Measurements from ENCODE around the gene BNIP5.

BNIP5 gene

DNA sequence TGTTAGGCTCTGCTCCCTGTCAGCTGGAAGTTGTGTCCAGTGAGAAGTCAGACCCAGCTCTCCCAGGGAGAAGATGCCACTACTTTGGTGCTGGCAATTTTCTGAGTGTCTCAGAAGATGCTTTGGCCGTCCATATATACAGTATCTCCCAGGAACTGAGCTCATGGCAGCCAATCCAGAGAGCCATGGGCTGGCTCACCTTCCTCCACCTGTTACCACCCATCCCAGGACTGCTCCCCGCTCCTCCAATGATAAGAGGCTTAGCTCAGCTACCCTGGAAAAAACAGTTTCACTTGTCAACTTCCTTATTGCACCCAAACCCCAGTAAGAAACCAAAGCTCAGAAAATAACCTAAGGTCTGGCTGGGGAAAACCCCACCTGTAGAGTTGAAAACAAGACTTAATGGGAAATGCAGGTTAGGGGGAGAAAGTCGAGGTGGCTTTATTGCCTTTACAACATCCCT is at the start of gene BNIP5:
Gene BNIP5, minus strand, starts transcription at position 110 of the 463 bp plus-strand sequence. CDS start 6,198 bp downstream, outside the sequence.
- H3K27ac ChIP-seq = peak within 1 kb of the TSS; percentile 58; the same call in 1 of the 2 replicates
- TF ChIP-seq, protein P1, sequence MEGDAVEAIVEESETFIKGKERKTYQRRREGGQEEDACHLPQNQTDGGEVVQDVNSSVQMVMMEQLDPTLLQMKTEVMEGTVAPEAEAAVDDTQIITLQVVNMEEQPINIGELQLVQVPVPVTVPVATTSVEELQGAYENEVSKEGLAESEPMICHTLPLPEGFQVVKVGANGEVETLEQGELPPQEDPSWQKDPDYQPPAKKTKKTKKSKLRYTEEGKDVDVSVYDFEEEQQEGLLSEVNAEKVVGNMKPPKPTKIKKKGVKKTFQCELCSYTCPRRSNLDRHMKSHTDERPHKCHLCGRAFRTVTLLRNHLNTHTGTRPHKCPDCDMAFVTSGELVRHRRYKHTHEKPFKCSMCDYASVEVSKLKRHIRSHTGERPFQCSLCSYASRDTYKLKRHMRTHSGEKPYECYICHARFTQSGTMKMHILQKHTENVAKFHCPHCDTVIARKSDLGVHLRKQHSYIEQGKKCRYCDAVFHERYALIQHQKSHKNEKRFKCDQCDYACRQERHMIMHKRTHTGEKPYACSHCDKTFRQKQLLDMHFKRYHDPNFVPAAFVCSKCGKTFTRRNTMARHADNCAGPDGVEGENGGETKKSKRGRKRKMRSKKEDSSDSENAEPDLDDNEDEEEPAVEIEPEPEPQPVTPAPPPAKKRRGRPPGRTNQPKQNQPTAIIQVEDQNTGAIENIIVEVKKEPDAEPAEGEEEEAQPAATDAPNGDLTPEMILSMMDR (conservative IDR thresholded peaks at IDR 0.05) = no peak
- TF ChIP-seq ZFX (IDR thresholded peaks at IDR 0.05) = no peak

DNA sequence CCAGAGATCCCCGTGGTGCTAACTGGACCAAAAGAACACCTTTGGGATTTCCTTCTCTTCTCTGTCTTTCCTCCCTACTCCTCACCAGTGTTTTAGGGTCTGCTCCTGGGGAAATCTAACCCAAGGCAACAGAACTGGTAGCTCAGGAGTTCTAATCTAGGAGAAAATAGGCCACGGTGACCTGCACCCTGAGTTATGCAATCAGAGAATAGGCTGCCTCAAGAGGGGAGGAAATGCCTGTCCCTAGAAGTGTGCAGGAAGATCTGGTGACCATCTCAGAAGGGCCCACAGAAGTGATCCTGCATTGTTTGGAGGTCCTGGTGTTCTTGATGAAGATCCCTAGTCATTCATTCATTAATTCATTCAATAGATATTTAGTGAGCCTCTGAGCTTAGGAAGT is 47.4 kb upstream of the BNIP5 start:
- TF ChIP-seq, protein P1 (conservative IDR thresholded peaks at IDR 0.05) = no peak
- no peak for TF ChIP-seq ZFX (IDR thresholded peaks at IDR 0.05)
- no peak overlapping the region for H3K27ac ChIP-seq

DNA sequence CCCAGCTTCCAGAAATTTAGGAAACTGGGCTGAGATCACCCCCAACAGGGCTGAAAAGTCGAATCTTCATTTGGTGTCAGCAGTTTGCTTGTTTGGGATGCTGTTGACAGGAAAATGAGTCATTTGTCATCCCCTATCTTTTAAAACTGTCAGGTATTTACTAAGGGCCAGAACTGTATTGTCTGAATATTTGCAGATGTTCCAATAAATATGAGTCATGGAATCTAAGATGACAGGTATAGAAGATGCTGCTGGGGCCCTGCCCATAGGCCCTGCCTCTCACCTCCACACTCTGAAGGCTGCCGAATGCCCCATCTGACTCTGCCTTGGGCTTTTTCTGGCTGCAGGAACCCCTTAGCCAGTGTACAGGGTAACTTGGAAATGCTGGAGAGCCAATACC is 46.9 kb upstream of the BNIP5 start:
- no peak for TF ChIP-seq ZFX (IDR thresholded peaks at IDR 0.05)
- TF ChIP-seq, protein P1 (conservative IDR thresholded peaks at IDR 0.05) = no peak
- H3K27ac ChIP-seq = no peak overlapping the region

DNA sequence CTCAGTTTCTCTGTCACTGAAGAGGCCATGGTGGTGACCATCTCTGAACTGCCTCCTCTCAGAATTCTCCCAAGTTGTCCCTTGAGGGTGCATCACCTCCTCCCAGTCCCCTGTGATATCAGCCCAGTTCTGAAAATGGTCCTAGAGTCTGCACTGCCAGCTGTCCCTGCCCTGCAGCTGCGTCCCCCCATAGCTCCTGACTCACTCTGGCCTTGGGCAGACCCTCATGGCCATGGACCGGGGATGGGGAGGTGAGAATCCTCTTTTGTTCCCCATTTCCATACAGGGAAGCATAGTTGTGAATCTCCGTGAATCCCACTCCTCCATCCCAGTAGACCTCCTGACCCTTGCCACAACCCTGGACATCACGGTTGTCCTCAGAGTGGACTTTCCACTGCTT is 46.3 kb upstream of the BNIP5 start:
- TF ChIP-seq, protein P1 (conservative IDR thresholded peaks at IDR 0.05) = no peak
- no peak for TF ChIP-seq ZFX (IDR thresholded peaks at IDR 0.05)
- H3K27ac ChIP-seq = no peak overlapping the region

- H3K27ac ChIP-seq = no peak overlapping the region
- TF ChIP-seq, protein P1 (conservative IDR thresholded peaks at IDR 0.05) = no peak
- no peak for TF ChIP-seq ZFX (IDR thresholded peaks at IDR 0.05)
Measured at GRCh38 chr6:36381502-36382389, 45.1 kb upstream of the BNIP5 start.

- H3K27ac ChIP-seq = no peak overlapping the region
Measured at GRCh38 chr6:36380166-36380565, 43.5 kb upstream of the BNIP5 start.

DNA sequence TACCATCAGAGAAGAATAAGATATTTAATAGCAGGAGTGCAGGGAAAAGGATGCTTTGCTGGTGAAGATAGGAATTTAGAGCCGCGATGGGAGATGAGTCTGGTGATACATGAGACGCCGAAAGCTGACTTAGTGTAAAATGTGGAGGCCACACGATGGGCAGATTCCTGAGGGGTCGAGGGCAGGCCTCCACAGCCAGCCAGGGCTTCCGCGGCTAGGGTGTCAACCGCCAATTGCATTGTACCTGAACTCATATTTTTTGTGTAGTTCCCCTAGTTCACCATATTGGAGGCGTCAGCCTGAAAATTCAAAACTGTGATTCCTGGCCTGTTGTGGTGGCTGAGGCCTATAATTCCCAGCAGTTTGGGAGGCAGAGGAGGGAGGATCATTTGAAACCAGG is 42.2 kb upstream of the BNIP5 start:
- TF ChIP-seq, protein P1 (conservative IDR thresholded peaks at IDR 0.05) = no peak
- no peak for TF ChIP-seq ZFX (IDR thresholded peaks at IDR 0.05)
- no peak overlapping the region for H3K27ac ChIP-seq

More at GRCh38 chr6:36380166-36380565, 43.5 kb upstream of the BNIP5 start:
- no peak for TF ChIP-seq ZFX (IDR thresholded peaks at IDR 0.05)
- TF ChIP-seq, protein P1 (conservative IDR thresholded peaks at IDR 0.05) = no peak
